Gastrocnemius medialis (tissue), 4 donors: Measurements from ENCODE around the gene DYDC1.

Experiments
- POLR2A ChIP-seq, 2 donors: fragments of 450-650 bp; IDR thresholded peaks; one replicate each; pipeline ENCODE4 v1.6.1; 2017; ENCODE audit warnings: antibody characterized with exemption in 2 of 2, mild to moderate bottlenecking in 2 of 2, moderate library complexity in 2 of 2
- TF ChIP-seq, protein P1 (sequence below), 5 experiments: fragments of 450-650 bp in 3 of 5; fragments of 200-600 bp in 2 of 5; sonication (generic) in 2 of 5; IDR thresholded peaks in 4 of 5; conservative IDR thresholded peaks in 1 of 5; 1 replicate in 4 of 5; 2 replicates in 1 of 5; pipeline ENCODE4 v1.5.1; 2016 to 2019; ENCODE audit warnings: antibody characterized with exemption in 5 of 5, mild to moderate bottlenecking in 3 of 5, moderate library complexity in 3 of 5

DNA sequence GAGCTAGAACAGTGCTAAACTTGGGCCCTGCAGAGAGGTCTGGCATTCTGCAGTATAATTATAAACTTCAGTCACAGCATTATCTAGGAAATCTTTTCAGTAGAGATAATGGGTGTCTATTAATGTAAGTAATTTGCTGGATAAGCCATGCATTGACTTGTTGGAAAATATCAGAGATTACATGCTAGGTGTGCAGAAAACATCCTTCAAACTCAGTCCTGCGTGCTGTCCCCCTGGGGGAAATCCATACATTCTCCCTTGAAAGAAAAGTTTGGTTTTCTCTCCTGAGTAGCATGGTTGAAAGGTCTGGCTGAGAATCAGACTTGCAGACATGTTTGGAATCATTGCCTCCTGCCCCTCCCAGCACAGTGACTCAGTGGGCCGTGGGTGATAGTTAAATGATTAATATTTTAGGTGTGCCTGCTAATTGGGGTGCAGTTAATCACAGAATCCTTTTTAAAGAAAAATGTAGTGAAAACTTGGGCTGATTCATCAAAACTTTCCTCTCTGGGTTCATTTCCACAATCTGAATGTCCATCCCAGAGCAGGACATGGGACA lies 37.9 kb upstream of the DYDC1 start:
- TF ChIP-seq, protein P1, sequence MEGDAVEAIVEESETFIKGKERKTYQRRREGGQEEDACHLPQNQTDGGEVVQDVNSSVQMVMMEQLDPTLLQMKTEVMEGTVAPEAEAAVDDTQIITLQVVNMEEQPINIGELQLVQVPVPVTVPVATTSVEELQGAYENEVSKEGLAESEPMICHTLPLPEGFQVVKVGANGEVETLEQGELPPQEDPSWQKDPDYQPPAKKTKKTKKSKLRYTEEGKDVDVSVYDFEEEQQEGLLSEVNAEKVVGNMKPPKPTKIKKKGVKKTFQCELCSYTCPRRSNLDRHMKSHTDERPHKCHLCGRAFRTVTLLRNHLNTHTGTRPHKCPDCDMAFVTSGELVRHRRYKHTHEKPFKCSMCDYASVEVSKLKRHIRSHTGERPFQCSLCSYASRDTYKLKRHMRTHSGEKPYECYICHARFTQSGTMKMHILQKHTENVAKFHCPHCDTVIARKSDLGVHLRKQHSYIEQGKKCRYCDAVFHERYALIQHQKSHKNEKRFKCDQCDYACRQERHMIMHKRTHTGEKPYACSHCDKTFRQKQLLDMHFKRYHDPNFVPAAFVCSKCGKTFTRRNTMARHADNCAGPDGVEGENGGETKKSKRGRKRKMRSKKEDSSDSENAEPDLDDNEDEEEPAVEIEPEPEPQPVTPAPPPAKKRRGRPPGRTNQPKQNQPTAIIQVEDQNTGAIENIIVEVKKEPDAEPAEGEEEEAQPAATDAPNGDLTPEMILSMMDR (IDR thresholded peaks at IDR 0.05 in 4 of 5, conservative IDR thresholded peaks at IDR 0.05 in 1 of 5) = no peak
- no peak for TF ChIP-seq POLR2A (IDR thresholded peaks at IDR 0.05)
